HG03575 (cell line): Measurements from ENCODE around the gene CNKSR3.

Source experiments
- ATAC-seq: cut with Tn5 transposase; IDR thresholded peaks from one replicate; pipeline ENCODE4 v1.9.1; 2021; ENCODE audit not compliant: unreplicated experiment, insufficient number of reproducible peaks, low FRiP score; ENCODE audit errors: extremely low read depth

The CNKSR3 gene

GRCh38 chr6:154371281-154371680 lies 139.2 kb downstream of the CNKSR3 start:
- no peak for ATAC-seq

- no peak for ATAC-seq
Measured at GRCh38 chr6:154370545-154370944, 139.9 kb downstream of the CNKSR3 start.

- no peak for ATAC-seq
Measured at GRCh38 chr6:154367839-154368695, 142.4 kb downstream of the CNKSR3 start.

GRCh38 chr6:154367336-154367735 lies 143.1 kb downstream of the CNKSR3 start:
- no peak for ATAC-seq

GRCh38 chr6:154363821-154364220 lies 146.7 kb downstream of the CNKSR3 start:
- ATAC-seq: no peak

- ATAC-seq: no peak
Measured at GRCh38 chr6:154361476-154361875, 149.0 kb downstream of the CNKSR3 start.

GRCh38 chr6:154360476-154360875 lies 150.0 kb downstream of the CNKSR3 start:
- no peak for ATAC-seq

- ATAC-seq: no peak
Measured at GRCh38 chr6:154359679-154360078, 150.8 kb downstream of the CNKSR3 start.

- ATAC-seq: no peak
Measured at GRCh38 chr6:154359161-154359574, 151.3 kb downstream of the CNKSR3 start.

GRCh38 chr6:154358019-154358545 lies 152.4 kb downstream of the CNKSR3 start:
- no peak for ATAC-seq

- ATAC-seq: no peak
Measured at GRCh38 chr6:154356690-154357089, 153.8 kb downstream of the CNKSR3 start, which contains the start of gene IPCEF1. Gene IPCEF1, minus strand, starts transcription at chr6:154356803. Its CDS starts 90,856 bp downstream, at chr6:154265947.

- no peak for ATAC-seq
Measured at GRCh38 chr6:154356113-154356512, 154.4 kb downstream of the CNKSR3 start.

- ATAC-seq: no peak
Measured at GRCh38 chr6:154354265-154354777, 156.2 kb downstream of the CNKSR3 start.

GRCh38 chr6:154353626-154354025 lies 156.9 kb downstream of the CNKSR3 start:
- no peak for ATAC-seq

- peak; percentile 62 for ATAC-seq
Measured at GRCh38 chr6:154352898-154353585, 157.4 kb downstream of the CNKSR3 start.

- ATAC-seq: no peak
Measured at GRCh38 chr6:154350293-154350692, 160.2 kb downstream of the CNKSR3 start.

GRCh38 chr6:154347981-154348380 lies 162.5 kb downstream of the CNKSR3 start:
- no peak for ATAC-seq

- no peak for ATAC-seq
Measured at GRCh38 chr6:154345811-154346210, 164.7 kb downstream of the CNKSR3 start.

- no peak for ATAC-seq
Measured at GRCh38 chr6:154343473-154344308, 166.8 kb downstream of the CNKSR3 start.
